SH-SY5Y (cell line): Measurements from ENCODE around the gene CLCN7.

Source experiments
- GATA2 ChIP-seq: IDR thresholded peaks from 2 replicates; pipeline ENCODE4 v1.6.1; 2011; ENCODE audit warnings: mild to moderate bottlenecking, low read depth, low read length
- GATA3 ChIP-seq: IDR thresholded peaks from 2 replicates; pipeline ENCODE4 v1.6.1; 2011; ENCODE audit warnings: low read depth, mild to moderate bottlenecking, low read length, moderate library complexity

GRCh38 chr16:1470481-1471251, 4.2 kb downstream of the CLCN7 start:
- no peak for TF ChIP-seq GATA2
- no peak for TF ChIP-seq GATA3
